Measurements from ENCODE around the gene PDE9A.

DNA sequence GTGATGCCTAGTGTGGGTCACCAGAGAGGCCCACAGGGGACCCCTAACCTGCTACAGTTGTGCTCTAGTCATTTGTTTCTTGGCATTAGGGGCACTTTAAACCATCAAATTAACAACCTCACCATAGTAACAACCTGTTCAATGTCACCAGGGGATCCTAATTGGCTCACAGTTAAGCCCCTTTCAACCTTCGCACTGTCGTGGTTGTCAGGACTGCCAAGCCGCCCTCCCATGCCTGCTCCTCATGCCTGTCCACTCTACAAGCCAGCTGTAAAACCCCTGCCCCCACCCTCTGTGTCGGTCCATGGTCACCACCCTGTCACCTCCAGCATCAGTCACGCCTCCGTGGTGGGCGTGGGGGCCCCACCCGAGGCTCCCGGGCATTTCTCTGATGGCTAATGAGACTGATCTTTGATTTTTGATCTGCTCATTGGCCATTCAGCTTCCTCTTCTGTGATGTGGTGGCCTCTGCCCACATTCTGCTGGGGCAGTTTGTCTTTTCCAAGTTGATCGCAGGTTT, 129.4 kb downstream of the PDE9A start:
- TF ChIP-seq EZH2 (IDR thresholded peaks at IDR 0.05; ENCODE audit: insufficient read depth, poor library complexity, severe bottlenecking) (no peak), EZH2phosphoT487 (IDR thresholded peaks at IDR 0.05; ENCODE audit: insufficient read depth, low read depth) (no peak)
